SJCRH30 (cell line): Measurements from ENCODE around the gene LPXN. TPM values are rescaled to one million over a fixed set of nuclear protein-coding genes. Genes with fewer than 3 reads are reported as not detected.

Source experiments
- DNase-seq, 2 experiments: peaks; one replicate each; pipeline ENCODE4 v3.0.0-alpha.2; 2015 to 2020
- H3K27ac ChIP-seq: fragments of 250-450 bp; sonication (Bioruptor Pico); 2 replicates; pipeline ENCODE4 v1.5.1; 2020; ENCODE audit warnings: mild to moderate bottlenecking, moderate library complexity
- H3K27me3 ChIP-seq: fragments of 250-450 bp; sonication (Bioruptor Pico); 2 replicates; pipeline ENCODE4 v1.5.1; 2020; ENCODE audit warnings: mild to moderate bottlenecking, moderate library complexity
- H3K36me3 ChIP-seq: fragments of 250-450 bp; sonication (Bioruptor Pico); 2 replicates; pipeline ENCODE4 v1.5.1; 2020; ENCODE audit warnings: mild to moderate bottlenecking, moderate library complexity
- H3K4me1 ChIP-seq: fragments of 250-450 bp; sonication (Bioruptor Pico); 2 replicates; pipeline ENCODE4 v1.5.1; 2020; ENCODE audit warnings: mild to moderate bottlenecking, moderate library complexity
- H3K4me3 ChIP-seq: fragments of 250-450 bp; sonication (Bioruptor Pico); 2 replicates; pipeline ENCODE4 v1.5.1; 2020; ENCODE audit warnings: mild to moderate bottlenecking, moderate library complexity
- H3K9me3 ChIP-seq: fragments of 250-450 bp; sonication (Bioruptor Pico); replicated peaks from 2 replicates; pipeline ENCODE4 v1.5.1; 2020; ENCODE audit warnings: mild to moderate bottlenecking, moderate library complexity
- total RNA-seq: library from RNA; depleted of rRNA; stranded (reverse); fragments of >200 nt; shearing (Covaris generic); gene quantifications from 2 replicates; pipeline ENCODE4 v1.2.3, GENCODE V29; 2014; rRNA removed

LPXN gene
- total RNA-seq, 1 experiment from 2014 or later: 1.9 TPM

- Histone ChIP-seq H3K4me1 (no peaks in the 10 kb centered on the region), H3K36me3 (no peaks in the 10 kb centered on the region)
Measured at GRCh38 chr11:58490827-58491226, 84.8 kb downstream of the LPXN start.

GRCh38 chr11:58487170-58487569, 88.5 kb downstream of the LPXN start:
- Histone ChIP-seq H3K9me3 (no peaks in the 10 kb centered on the region), H3K4me3 (no peak overlapping the region), H3K27ac (no peak overlapping the region), H3K27me3 (no peaks in the 10 kb centered on the region), H3K4me1 (no peaks in the 10 kb centered on the region), H3K36me3 (no peaks in the 10 kb centered on the region)
- no peak for DNase-seq

More at GRCh38 chr11:58490827-58491226, 84.8 kb downstream of the LPXN start:
- Histone ChIP-seq H3K27ac (no peak overlapping the region), H3K9me3 (no peaks in the 10 kb centered on the region), H3K4me3 (no peak overlapping the region), H3K27me3 (no peaks in the 10 kb centered on the region)
- no peak for DNase-seq

GRCh38 chr11:58485961-58486360, 89.7 kb downstream of the LPXN start:
- no peaks in the 10 kb centered on the region for H3K4me1 ChIP-seq
- DNase-seq: no peak
- no peaks in the 10 kb centered on the region for H3K36me3 ChIP-seq
- no peak overlapping the region for H3K4me3 ChIP-seq
- H3K9me3 ChIP-seq: no peaks in the 10 kb centered on the region
- H3K27ac ChIP-seq: no peak overlapping the region
- H3K27me3 ChIP-seq: no peaks in the 10 kb centered on the region

Other genes starting within 250 kb of the LPXN start
- gene OR5B17, start 216.8 kb downstream of the LPXN start, total RNA-seq: not detected in 2 replicates
- not detected in 2 replicates for gene OR5B3, start 169.0 kb downstream of the LPXN start, total RNA-seq
- not detected in 2 replicates for gene OR5B2, start 147.7 kb downstream of the LPXN start, total RNA-seq
- not detected in 2 replicates for gene OR5B12, start 133.6 kb downstream of the LPXN start, total RNA-seq
- not detected in 2 replicates for gene OR5B21, start 67.8 kb downstream of the LPXN start, total RNA-seq
- gene ZFP91, start 3.2 kb upstream of the LPXN start, total RNA-seq: 56.4 and 60.5 TPM in 2 replicates
- 1.5 and 1.6 TPM in 2 replicates for gene CNTF, start 46.8 kb upstream of the LPXN start, total RNA-seq
- gene GLYAT, start 156.1 kb upstream of the LPXN start, total RNA-seq: not detected in 2 replicates